GM21723 (cell line): ENCODE measurements around the gene STXBP6.
"Not testable (repeated sequence)": the region's sequence is repeated elsewhere in the genome, so short reads cannot be mapped to it uniquely, and the experiment has no call there.

ENCODE experiments used
- ATAC-seq: cut with Tn5 transposase; IDR thresholded peaks from one replicate; pipeline ENCODE4 v1.9.1; 2021; ENCODE audit warnings: mild to moderate bottlenecking, moderate library complexity; ENCODE audit not compliant: unreplicated experiment

STXBP6 gene

GRCh38 chr14:24813819-24814259 lies 236.1 kb downstream of the STXBP6 start:
- ATAC-seq: no peak

- ATAC-seq: no peak
Observed at GRCh38 chr14:24813089-24813815, 236.7 kb downstream of the STXBP6 start.

DNA sequence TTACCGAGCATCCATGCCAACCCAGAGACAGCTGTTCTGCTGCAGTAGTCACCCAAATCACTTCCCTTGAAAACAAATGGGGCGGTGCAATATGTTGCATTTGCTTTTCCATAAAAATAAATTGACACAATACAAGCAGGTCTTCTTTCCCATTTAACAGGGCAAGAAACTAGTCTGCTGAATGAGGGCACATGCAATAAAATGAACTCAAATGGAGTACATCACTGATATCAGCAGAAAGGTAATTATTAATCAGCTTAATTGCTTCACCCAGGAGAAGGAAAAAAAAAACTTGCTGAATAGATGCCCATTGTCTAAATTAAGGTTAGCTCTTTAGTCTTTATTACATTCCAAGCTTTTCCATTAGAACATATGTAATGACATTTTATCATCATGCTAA lies 240.8 kb downstream of the STXBP6 start:
- no peak for ATAC-seq

- no peak for ATAC-seq
Observed at GRCh38 chr14:24808412-24808811, 241.5 kb downstream of the STXBP6 start.

DNA sequence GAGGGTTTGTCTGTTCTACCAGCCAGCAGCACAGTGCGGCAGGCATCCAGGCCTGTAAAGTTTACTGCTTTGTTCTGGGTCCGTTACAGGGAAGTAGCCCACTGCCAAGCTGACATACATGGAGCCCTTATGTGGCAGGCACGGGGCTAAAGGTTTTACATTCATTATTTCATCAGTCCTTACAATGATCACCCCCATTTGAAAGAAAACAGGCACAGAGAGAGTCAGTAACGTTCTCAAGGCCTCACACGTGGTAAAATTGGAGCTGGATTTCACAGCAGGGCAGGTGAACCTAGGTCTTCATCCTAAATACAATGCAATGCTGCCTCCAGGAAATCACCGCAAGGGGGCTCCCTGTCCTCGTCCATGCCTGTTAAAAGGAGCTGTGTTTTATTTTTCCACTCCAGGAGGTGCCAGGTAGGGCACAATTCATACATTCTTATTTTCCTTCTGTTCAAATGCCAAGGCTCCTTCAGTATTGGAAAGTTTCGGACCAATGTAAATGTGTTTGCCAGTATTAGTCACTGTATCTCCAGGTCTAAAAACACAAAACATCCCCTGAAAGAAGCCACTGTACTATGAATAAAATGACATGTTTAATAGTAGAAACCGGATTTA lies 243.8 kb downstream of the STXBP6 start:
- ATAC-seq: no peak

- no peak for ATAC-seq
Observed at GRCh38 chr14:24804552-24805212, 245.3 kb downstream of the STXBP6 start.

- no peak for ATAC-seq
Observed at GRCh38 chr14:24803933-24804494, 245.9 kb downstream of the STXBP6 start.

DNA sequence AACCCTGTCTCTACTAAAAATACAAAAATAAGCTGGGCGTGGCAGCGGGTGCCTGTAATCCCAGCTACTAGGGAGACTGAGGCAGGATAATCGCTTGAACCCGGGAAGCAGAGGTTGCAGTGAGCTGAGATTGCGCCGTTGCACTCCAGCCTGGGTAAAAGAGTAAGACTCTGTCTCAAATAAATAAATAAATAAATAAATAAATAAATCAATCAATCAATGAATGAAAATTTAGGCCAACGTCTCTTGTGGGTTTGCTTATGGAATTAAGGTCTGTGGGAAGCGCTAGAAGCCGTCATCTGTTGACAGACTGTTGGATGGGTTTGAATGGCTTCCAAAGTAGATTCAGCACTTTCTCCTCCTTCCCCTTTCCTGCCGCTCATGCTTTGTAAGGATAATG lies 246.5 kb downstream of the STXBP6 start:
- ATAC-seq: not testable (repeated sequence)

DNA sequence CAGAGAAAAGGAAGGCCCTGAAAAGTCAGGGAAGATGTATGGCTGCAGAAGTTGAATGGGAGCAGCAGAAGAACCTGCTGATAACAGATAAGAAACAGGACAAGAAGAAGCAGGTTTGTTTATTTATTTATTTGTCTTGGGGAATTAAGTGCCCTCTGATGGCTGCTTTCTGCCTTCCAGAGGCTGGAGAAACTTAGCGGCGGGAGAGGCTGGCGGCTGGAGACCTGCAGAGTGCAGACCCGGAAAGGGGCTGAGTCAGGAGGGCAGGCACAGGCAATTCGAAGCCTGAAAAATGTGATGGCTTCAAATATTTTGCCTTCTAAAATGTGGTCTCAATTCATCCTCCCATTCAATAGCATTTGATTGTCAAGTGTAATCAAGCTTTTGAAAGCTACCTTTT lies 247.7 kb downstream of the STXBP6 start:
- no peak for ATAC-seq

- no peak for ATAC-seq
Observed at GRCh38 chr14:24801024-24801423, 248.9 kb downstream of the STXBP6 start.

DNA sequence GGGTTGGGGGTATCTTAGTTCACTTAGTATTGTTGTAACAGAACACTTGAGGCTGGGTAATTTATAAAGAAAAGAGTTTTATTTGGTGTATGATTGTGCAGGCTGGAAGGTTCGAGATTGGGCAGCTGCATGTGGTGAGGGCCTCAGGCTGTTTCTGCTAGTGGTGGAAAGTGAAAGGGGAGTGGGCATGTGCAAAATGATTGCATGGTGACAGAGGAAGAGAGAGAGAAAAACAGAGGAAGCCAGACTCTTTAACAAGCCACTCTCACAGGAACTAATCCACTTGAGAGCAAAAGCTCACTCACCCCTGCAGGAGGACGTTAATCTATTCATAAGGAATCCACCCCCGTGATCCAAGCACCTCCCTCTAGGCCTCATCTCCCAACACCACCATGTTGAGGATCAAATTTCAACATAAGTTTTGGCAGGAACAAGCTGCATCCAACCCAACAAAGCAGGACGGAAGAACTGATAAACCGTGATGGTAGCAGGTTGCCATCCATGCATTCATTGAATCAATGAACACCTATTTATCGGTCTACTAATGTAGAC lies 251.0 kb downstream of the STXBP6 start:
- no peak for ATAC-seq

DNA sequence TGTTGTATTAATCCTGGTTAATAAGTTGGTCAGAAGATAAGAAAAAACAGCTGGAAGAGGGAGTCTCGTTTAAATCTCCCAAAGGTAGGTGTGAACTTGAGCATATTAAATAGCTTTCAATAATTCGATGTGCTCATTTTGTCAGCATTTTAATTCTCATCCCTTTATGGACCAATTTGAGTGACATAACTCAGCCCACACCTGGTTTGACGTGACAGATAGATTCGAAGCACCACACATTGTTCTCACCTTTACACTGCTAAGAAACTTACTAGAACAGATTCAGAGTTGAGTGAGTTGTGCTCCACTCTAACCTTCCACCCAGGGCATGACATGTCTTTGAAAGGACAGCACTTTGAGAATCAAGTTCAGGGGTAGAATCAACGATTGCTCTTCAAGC lies 254.5 kb downstream of the STXBP6 start:
- no peak for ATAC-seq

DNA sequence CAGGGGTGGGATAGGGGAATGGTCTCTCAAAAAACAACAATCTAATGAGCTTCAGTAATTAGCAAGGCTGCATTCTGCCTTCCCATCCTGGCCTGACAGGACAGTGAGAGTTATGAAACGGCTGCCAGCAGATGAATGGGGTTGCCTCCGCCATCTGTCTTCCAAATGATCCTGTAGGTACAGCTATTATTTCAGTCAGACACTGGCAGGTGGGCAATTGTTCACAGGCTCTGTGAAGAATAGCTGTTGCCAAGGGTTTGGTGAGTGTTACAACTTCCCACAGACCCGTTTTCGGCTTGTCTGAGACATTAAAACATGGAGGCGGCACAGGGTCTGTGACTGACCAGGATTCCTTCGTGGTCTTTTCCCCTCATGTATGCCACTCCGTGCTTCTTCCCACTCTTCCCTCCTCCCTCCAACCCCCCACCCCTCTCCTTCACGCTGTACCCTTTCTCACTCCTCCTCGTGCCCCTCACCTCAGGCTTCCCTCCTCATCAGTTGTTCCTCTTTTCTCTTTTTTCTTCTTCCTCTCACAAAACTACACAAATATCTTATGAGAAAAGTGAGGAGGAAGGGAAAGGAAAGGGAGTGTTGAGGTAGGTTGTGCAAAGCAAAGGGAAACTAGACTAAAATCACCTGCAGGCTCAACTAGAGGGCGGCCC lies 255.2 kb downstream of the STXBP6 start:
- ATAC-seq: no peak

DNA sequence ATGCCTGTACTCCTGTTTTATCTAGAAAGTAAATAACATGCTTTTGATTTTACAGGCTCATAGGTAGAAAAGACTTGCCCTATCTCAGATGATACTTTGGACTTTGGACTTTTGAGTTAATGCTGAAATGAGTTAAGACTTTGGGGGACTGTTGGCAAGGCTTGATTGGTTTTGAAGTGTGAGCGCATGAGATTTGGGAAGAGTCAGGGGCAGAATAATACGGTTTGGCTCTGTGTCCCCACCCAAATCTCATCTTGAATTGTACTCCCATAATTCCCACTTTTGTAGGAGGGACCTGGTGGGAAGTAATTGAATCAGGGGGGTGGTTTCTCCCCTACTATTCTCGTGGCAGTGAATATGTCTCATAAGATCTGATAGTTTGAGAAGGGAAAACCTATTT lies 259.8 kb downstream of the STXBP6 start:
- no peak for ATAC-seq

- ATAC-seq: no peak
Observed at GRCh38 chr14:24789378-24789884, 260.5 kb downstream of the STXBP6 start.

DNA sequence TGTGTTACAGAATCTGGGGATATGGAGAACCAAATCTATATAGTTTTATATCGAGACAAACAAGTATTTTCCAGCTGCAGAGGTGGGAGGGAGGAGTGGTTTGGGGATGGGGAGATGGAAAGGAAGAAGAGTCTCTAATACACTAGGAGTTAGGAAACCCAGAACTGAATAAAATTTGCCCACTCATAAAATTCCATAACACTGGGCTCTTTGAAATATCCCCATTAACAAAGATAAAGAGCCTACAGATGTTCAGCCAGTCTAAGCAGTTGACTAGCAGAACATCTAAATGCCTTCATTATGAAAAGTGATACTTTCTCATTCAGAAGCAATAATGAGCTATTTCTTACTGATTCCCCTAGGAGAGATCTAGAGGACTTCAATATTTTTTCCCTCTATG lies 264.2 kb downstream of the STXBP6 start:
- ATAC-seq: no peak

GRCh38 chr14:24784981-24785380 lies 265.0 kb downstream of the STXBP6 start:
- no peak for ATAC-seq

DNA sequence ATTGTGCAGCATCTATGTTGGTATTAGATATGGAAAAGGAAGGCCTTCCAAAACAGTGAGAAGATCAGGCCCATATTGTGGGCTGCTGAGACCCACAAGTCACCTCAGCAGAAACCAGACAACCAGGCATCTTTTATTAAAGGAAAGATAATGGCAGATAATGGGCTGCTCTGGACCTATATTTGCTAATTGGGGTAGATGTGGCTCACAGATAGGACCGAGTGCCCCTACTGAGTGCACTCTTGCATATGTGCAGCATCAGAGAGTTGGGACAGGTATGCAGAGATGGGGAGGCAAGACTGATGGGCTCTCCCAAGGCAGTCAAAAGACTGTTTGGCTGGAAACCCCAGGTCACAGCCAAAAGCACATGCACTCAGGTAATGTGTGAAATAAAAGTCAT lies 266.2 kb downstream of the STXBP6 start:
- no peak for ATAC-seq

DNA sequence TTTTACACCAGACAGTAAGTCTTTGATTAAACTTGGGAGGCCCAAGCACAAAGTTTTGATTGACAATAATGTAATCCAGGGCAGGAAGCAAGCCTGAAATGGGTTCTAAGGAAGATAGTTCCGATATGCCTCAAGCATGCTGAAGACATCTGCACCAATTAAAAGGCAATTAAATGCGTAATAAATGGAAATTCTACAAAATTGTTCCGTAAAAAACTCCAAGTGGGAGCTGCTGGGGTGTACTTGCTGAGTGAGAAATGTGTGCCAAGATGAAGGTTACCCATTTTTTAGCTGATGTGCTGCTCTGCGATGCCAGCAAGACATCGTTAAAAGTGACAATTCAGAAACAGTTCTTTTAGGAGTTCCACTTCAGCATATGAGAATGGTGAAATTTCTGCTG lies 269.7 kb downstream of the STXBP6 start:
- ATAC-seq: no peak

- ATAC-seq: no peak
Observed at GRCh38 chr14:24777678-24778077, 272.3 kb downstream of the STXBP6 start.

DNA sequence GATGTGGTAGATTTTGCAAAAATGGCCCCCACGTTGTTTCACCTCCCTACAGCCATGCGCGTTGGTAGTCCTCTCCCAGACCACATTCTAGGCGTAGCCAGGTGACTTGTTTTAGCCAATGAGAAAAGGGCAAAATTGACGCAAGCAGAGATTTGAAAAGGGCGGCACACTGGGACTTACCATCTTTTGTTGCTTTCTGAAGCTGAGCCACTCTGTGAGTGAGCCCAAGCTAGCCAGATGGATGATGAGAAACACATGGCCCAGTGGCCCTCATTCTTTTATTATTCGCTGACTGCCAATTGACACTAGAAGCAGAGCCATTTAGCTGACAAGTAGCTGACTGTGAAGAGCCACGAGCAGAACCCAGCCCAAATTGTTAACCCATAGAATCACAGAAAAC lies 274.0 kb downstream of the STXBP6 start:
- ATAC-seq: no peak
